GM10266 (cell line): ENCODE data around the gene POU3F1.

Experiments used
- DNase-seq: peaks from one replicate; pipeline ENCODE4 v3.0.0; 2012; ENCODE audit errors: extremely low spot score
- TF ChIP-seq, protein P1 (sequence below): IDR thresholded peaks from 2 replicates; pipeline ENCODE4 v1.5.1; 2012; ENCODE audit warnings: mild to moderate bottlenecking, low read depth; ENCODE audit not compliant: control insufficient read depth, insufficient read depth; ENCODE audit errors: missing control alignments

POU3F1 gene

GRCh38 chr1:38006008-38006828 is 40.4 kb downstream of the POU3F1 start:
- DNase-seq: no peak
- TF ChIP-seq, protein P1, sequence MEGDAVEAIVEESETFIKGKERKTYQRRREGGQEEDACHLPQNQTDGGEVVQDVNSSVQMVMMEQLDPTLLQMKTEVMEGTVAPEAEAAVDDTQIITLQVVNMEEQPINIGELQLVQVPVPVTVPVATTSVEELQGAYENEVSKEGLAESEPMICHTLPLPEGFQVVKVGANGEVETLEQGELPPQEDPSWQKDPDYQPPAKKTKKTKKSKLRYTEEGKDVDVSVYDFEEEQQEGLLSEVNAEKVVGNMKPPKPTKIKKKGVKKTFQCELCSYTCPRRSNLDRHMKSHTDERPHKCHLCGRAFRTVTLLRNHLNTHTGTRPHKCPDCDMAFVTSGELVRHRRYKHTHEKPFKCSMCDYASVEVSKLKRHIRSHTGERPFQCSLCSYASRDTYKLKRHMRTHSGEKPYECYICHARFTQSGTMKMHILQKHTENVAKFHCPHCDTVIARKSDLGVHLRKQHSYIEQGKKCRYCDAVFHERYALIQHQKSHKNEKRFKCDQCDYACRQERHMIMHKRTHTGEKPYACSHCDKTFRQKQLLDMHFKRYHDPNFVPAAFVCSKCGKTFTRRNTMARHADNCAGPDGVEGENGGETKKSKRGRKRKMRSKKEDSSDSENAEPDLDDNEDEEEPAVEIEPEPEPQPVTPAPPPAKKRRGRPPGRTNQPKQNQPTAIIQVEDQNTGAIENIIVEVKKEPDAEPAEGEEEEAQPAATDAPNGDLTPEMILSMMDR: no peak

DNA sequence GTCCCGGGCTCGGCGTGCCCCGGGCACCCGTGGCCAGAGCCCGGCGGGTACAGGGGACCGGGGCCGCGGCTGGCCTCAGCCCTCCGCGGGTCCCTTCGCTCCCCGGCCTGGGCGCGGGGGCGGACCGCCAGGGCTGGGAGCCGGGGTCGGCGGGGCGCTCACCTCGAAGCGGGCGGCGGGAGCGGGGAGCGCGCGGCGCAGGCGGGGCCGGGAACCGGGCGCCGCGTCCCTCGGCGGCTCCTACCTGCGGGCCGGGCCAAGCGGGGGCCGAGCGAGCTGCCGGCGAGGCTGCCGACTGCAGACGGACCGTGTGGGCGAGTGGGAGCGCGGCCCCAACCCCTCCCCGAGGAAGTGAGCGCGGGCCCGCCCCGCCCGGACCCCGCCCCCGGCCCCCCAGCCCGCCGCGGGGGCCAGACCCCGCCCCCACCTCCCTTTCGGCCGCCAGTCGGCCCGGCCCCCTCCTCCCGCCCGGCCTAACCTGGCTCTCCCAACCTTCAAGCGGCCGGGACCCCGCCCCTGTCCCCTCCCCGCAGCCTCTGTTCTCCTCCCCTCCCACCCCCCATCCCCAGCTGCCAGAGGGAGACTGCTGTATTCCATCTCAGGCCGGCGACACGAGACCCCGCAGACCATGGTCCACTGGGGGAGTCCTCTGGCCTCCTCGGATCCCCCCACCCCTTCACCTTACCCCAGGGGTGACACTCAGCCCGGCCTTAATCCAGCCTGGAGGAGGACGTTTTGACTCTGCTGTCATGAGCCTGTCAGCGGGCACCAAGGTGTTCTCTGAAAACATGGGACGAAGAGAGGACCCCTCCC is 41.2 kb downstream of the POU3F1 start, which contains the start of gene FHL3:
Gene FHL3 (minus strand): TSS at position 320 of the 813 bp plus-strand sequence. CDS start 6,102 bp downstream, outside the sequence.
- DNase-seq: peak; percentile 91
- TF ChIP-seq, protein P1: no peak

DNA sequence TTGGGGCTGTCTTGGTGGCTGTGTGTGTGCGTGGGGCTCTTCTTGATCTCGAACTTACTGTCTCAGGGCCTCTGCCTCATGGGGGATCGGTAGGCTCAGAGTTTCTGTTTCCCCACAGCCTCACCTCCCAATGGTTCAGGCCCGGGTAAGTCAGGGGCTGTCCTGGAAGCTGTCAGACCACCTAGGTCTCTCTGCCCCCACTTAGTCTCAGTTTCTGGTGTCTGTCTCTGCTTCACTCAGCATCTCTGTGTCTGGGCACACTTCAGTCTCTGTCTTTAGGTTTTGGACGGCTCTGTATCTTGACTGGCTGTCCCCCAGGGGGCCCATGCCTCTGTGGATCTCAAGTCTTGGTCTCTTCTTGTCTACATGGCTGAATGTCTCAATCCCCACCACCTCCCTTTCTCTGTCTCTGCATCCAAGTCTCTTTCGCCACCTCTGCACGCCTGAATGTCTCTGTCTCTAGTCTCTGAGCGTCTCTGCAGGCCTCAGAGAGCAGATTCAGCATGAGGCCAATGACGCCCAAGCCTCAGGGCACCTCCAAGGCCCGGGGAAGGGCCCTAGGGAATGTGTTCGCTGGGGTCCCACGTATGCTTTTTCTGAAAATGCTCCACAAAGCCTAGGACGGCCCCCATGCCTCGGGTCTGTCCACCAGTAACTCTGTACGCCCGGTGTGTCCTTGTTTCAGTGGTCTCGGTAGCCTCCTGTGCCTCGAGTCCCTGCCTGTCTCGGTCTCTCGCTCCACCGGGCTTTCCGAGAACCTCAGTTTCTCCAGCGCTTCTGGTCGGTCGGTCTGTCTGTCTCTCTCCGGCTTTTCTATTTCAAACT is 42.1 kb downstream of the POU3F1 start:
- DNase-seq: peak; percentile 44
- TF ChIP-seq, protein P1: no peak

GRCh38 chr1:38003261-38004250 is 43.0 kb downstream of the POU3F1 start:
- DNase-seq: no peak
- TF ChIP-seq, protein P1: no peak

DNA sequence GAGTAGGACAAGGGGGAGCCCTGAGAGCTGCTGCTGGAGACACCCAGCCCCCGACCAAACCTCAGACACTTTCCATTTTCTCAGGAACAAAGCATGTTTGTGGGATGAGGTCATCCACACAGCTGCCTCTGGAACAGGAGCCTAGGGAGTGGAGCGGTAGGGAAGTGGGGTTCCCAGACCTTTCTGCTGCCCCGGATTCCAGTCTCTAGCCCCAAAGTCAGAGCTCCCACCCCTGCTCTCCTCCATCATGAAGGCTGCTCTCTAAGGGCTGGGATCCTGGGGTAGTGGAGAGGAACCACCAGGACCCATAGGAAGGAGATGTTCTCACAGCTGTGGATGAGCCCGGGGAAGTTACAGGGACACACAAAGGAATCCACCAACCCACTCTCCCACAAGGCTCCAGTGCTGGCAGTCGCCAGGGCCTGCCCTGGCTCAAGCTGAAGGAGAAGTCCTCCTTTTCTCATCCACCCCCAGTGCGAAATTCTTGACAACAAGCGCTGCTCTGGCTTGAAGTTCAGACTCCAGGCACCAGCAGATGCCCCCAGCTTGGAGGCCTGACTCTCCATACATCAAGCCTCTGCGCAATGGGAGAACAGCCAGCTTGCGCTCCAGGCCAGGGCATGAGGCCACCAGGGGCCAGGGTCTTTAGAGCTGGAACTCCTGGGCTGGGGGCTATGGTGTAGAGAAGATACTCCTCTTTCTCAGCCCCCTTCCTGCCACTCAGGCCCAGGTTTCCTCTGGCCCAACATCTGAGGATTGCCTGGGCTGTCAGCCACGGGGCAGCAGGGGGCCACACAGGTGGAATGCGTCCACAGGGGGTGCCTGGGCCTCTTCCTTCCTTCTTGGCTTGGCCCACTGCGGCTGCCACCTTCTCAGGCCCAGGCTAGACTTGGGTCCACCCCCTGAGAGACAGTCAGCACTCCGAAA is 45.8 kb downstream of the POU3F1 start:
- no peak for DNase-seq
- TF ChIP-seq, protein P1: no peak
